ENCODE data around the gene CCM2L. TPM values are rescaled to one million over a fixed set of nuclear protein-coding genes. Genes with fewer than 3 reads are reported as not detected.

CCM2L gene
- total RNA-seq, 2 experiments from 2014 or later, result 1.4 TPM; not detected in 1

DNA sequence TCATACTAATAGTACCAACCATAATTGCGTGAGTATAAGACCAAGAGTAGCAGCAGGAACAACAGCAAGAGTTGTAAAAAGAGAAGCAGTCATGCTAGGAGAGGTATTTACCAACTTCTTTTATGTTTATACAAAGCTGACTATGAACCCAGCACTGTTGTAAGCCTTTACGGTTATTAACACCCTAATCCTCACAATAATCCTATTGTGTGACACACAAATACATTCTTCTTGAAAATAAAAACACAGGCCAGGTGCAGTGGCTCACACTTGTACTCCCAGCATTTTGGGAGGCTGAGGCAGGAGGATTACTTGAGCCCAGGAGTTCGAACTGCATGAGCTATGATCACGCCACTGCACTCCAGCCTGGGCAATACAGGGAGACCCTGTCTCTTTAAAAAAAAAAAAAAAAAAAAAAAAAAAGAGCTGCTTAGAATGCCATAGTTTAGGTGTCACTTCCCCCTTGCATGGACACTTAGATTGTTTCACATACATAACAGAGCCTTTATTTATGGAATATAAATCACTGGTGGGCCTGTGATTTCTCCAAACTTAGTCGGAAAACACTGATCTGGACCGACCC lies 62.0 kb downstream of the CCM2L start:
- H3K4me3 ChIP-seq (ENCODE audit: low read depth, low read length, poor library complexity, severe bottlenecking), result no peak overlapping the region
- intact Hi-C loops (cut with micrococcal nuclease; ENCODE audit: unreplicated experiment), result no loop called here
- no TSS peak for BruUV-seq (replicated peaks)
- H3K36me3 ChIP-seq (ENCODE audit: insufficient read depth, low read length), result no peaks in the 10 kb centered on the region
- H3K9me2 ChIP-seq (ENCODE audit: insufficient read depth, low read length), result no peaks in the 10 kb centered on the region
- no peak overlapping the region for H3K27ac ChIP-seq (ENCODE audit: low read depth, low read length, poor library complexity, severe bottlenecking)
- TF ChIP-seq, protein P1, sequence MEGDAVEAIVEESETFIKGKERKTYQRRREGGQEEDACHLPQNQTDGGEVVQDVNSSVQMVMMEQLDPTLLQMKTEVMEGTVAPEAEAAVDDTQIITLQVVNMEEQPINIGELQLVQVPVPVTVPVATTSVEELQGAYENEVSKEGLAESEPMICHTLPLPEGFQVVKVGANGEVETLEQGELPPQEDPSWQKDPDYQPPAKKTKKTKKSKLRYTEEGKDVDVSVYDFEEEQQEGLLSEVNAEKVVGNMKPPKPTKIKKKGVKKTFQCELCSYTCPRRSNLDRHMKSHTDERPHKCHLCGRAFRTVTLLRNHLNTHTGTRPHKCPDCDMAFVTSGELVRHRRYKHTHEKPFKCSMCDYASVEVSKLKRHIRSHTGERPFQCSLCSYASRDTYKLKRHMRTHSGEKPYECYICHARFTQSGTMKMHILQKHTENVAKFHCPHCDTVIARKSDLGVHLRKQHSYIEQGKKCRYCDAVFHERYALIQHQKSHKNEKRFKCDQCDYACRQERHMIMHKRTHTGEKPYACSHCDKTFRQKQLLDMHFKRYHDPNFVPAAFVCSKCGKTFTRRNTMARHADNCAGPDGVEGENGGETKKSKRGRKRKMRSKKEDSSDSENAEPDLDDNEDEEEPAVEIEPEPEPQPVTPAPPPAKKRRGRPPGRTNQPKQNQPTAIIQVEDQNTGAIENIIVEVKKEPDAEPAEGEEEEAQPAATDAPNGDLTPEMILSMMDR (conservative IDR thresholded peaks at IDR 0.05; ENCODE audit: low read length), result no peak
- no peak for TF ChIP-seq EZH2phosphoT487 (IDR thresholded peaks at IDR 0.05; ENCODE audit: borderline replicate concordance, low read depth, low read length)
- no peak overlapping the region for H3K4me2 ChIP-seq (ENCODE audit: low read length)
- no peak for DNase-seq (ENCODE audit: low spot score)
- POLR2A ChIA-PET, result interaction anchor here (1.4 kb wide), 1 partner anchor 10 kb away, joined by 4 read pairs; no protein-coding TSS in a partner anchor
- no peaks in the 10 kb centered on the region for H4K20me1 ChIP-seq (ENCODE audit: insufficient read depth, low read length)
- no peaks in the 10 kb centered on the region for H3K79me2 ChIP-seq (ENCODE audit: insufficient read depth, low read depth, low read length)
- H3K4me1 ChIP-seq (ENCODE audit: insufficient read depth, low read length, poor library complexity, severe bottlenecking), result peaks cover 14% of the 10 kb centered on the region
- no peak overlapping the region for H2AFZ ChIP-seq (ENCODE audit: low read length)
- H3K9me3 ChIP-seq (ENCODE audit: low read length), result no peaks in the 10 kb centered on the region
- CTCF ChIA-PET (ENCODE audit: unreplicated experiment), result no interaction called here

DNA sequence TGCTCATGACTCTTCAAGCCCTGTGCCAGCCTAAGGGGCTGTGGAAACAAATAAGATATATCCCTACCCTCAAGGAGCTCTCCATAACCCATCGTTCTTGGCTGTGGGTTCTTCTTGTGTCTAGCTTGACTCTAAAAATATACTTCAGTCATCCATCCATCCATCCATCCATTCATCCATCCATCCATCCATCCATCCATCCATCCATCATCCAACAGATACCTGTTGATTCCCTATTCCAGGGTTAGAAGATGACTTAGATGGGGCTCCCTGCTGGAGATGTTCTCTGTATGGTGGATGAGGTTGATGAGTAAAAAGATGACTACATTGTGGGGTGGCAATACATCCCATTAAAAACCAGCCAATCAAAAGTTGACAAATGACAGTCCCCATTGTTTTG lies 65.3 kb downstream of the CCM2L start:
- no peak for TF ChIP-seq EZH2phosphoT487 (IDR thresholded peaks at IDR 0.05; ENCODE audit: borderline replicate concordance, low read depth, low read length)
- TF ChIP-seq, protein P1 (conservative IDR thresholded peaks at IDR 0.05; ENCODE audit: low read length), result no peak
- Histone ChIP-seq H3K4me3 (ENCODE audit: low read depth, low read length, poor library complexity, severe bottlenecking) (no peak overlapping the region), H3K9me2 (ENCODE audit: insufficient read depth, low read length) (no peaks in the 10 kb centered on the region), H3K4me1 (ENCODE audit: insufficient read depth, low read length, poor library complexity, severe bottlenecking) (peaks cover 2% of the 10 kb centered on the region), H2AFZ (ENCODE audit: low read length) (no peak overlapping the region), H4K20me1 (ENCODE audit: insufficient read depth, low read length) (no peaks in the 10 kb centered on the region), H3K36me3 (ENCODE audit: insufficient read depth, low read length) (no peaks in the 10 kb centered on the region), H3K9me3 (ENCODE audit: low read length) (no peaks in the 10 kb centered on the region), H3K79me2 (ENCODE audit: insufficient read depth, low read depth, low read length) (no peaks in the 10 kb centered on the region), H3K27ac (ENCODE audit: low read depth, low read length, poor library complexity, severe bottlenecking) (no peak overlapping the region), H3K4me2 (ENCODE audit: low read length) (no peak overlapping the region)
- no peak for DNase-seq (ENCODE audit: low spot score)
- no TSS peak for BruUV-seq (replicated peaks)
- POLR2A ChIA-PET, result interaction anchor here (0.7 to 1.3 kb wide), 2 partner anchors 10 to 11 kb away, joined by 3 read pairs; no protein-coding TSS in a partner anchor
- intact Hi-C loops (cut with micrococcal nuclease; ENCODE audit: unreplicated experiment), result no loop called here
- CTCF ChIA-PET (ENCODE audit: unreplicated experiment), result no interaction called here

DNA sequence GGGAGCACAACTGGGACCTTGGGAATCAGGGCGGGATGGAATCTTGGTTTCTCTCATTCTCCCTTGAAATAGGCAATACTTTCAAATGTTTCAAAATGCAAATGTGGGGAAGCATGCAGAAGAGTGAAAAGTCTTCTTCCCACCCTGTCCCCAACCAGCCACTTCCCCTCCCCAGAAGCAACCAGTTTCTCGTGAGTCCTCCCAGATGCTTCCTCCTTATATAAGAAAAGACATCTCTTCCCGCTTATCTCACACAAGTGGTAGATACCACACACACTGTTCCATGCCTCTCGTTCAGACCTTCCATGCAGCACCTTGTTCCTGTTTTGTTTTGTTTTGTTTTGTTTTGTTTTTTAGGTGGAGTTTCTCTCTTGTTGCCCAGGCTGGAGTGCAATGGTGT lies 67.0 kb downstream of the CCM2L start:
- no peak overlapping the region for H3K27ac ChIP-seq (ENCODE audit: low read depth, low read length, poor library complexity, severe bottlenecking)
- no peaks in the 10 kb centered on the region for H3K4me1 ChIP-seq (ENCODE audit: insufficient read depth, low read length, poor library complexity, severe bottlenecking)
- H3K36me3 ChIP-seq (ENCODE audit: insufficient read depth, low read length), result no peaks in the 10 kb centered on the region
- H3K9me3 ChIP-seq (ENCODE audit: low read length), result no peaks in the 10 kb centered on the region
- ChIA-PET CTCF (ENCODE audit: unreplicated experiment) (no interaction called here), POLR2A (no interaction called here)
- TF ChIP-seq EZH2phosphoT487 (IDR thresholded peaks at IDR 0.05; ENCODE audit: borderline replicate concordance, low read depth, low read length), result no peak
- TF ChIP-seq, protein P1 (conservative IDR thresholded peaks at IDR 0.05; ENCODE audit: low read length), result no peak
- no TSS peak for BruUV-seq (replicated peaks)
- H3K79me2 ChIP-seq (ENCODE audit: insufficient read depth, low read depth, low read length), result no peaks in the 10 kb centered on the region
- no peak for DNase-seq (ENCODE audit: low spot score)
- intact Hi-C loops (cut with micrococcal nuclease; ENCODE audit: unreplicated experiment), result no loop called here
- H2AFZ ChIP-seq (ENCODE audit: low read length), result no peak overlapping the region
- H3K9me2 ChIP-seq (ENCODE audit: insufficient read depth, low read length), result no peaks in the 10 kb centered on the region
- H3K4me2 ChIP-seq (ENCODE audit: low read length), result no peak overlapping the region
- H3K4me3 ChIP-seq (ENCODE audit: low read depth, low read length, poor library complexity, severe bottlenecking), result no peak overlapping the region
- no peaks in the 10 kb centered on the region for H4K20me1 ChIP-seq (ENCODE audit: insufficient read depth, low read length)

All from OCI-LY7 (cell line).